HG03103 (cell line): ENCODE results near the gene CRB2.

Experiments used
- ATAC-seq: cut with Tn5 transposase; IDR thresholded peaks from one replicate; pipeline ENCODE4 v1.9.1; 2021; ENCODE audit warnings: low read depth; ENCODE audit not compliant: unreplicated experiment

The CRB2 gene

DNA sequence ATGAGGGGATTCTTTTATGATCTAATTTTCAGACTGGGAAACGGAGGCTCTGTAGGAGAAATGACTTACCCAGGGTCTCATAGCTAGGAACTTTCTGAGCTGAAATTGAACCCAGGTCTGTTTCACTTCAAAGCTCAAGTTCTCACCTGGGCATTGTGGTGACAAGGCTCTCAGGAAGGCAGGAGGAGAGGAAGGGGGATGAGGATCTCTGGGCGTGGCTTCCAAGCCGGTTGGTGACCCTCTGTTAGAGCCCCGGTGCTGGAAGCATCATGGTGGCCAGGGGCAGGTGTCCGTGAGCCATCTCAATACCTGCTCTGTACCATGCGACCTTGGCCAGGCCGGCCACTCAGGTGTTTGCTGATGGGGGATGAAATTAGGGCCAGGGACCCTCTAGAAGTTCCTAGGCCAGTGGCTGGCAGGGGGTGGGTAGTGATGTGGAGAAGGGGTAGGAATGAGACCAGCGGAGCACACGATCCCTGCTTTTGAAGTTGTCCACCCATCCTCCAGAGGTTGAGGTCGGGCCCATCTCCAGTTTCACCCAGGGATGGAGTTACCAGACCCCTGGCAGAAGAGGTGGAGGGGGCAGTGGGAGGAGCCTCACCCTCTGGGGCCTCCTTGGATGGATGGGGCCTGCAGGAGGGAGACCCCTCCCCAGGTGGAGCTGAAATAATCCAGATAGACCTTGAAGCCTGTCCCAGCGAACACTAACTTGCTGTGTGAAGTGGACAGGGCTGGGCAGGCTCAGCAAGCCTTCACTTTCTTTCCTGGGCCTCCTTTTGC is 5.9 kb downstream of the CRB2 start:
- no peak for ATAC-seq

- ATAC-seq: no peak
These were observed 6.9 kb downstream of the CRB2 start for GRCh38 chr9:123362856-123363255.

DNA sequence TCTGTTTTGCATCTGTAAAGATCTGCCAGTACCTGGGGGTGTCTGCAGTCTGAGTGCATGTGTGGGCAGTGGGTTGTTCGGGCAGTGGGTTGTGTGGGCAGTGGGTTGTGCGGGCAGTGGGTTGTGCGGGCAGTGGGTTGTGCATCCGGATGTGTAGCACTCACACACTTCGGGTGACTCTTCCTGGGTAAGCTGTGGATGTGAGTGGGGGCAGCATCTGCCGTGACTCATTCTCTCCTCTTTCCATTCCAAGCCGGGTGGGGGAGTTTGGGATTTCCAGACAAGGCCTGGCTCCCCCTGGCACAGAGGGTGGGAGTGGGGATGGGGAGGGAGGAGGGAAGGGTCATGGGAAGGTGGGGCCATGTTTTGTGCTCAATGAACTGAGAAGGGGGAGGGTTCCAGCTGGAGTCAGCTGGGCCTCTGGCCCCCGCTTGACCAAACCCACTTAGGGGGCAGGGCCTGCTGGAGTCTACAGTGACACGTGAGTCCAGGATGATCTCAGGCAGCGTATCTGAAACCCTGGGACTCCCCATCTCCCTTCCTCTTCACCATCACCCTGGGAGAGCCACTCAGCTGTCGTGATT is 8.3 kb downstream of the CRB2 start:
- ATAC-seq: no peak

GRCh38 chr9:123365287-123365880 is 9.4 kb downstream of the CRB2 start:
- no peak for ATAC-seq

DNA sequence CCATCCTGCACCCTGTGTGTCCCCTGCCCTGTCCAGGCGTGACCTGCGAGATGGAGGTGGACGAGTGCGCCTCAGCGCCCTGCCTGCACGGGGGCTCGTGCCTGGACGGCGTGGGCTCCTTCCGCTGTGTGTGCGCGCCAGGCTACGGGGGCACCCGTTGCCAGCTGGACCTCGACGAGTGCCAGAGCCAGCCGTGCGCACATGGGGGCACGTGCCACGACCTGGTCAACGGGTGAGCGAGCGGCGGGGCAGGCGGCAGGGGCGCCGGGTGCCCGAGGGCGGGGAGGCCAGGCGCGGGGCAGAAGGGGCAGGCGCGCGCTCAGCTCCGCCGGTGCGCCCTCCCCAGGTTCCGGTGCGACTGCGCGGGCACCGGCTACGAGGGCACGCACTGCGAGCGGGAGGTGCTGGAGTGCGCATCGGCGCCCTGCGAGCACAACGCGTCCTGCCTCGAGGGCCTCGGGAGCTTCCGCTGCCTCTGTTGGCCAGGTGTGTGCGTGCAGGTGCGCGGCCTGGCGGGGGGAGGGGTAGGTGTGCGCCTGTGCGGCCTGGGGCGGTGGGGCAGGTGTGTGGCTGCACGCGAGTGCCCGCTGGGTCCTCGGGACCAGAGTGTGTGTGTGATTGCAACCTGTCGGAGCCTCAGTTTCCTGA is 10.0 kb downstream of the CRB2 start:
- no peak for ATAC-seq

GRCh38 chr9:123368023-123368422 is 12.0 kb downstream of the CRB2 start:
- no peak for ATAC-seq

DNA sequence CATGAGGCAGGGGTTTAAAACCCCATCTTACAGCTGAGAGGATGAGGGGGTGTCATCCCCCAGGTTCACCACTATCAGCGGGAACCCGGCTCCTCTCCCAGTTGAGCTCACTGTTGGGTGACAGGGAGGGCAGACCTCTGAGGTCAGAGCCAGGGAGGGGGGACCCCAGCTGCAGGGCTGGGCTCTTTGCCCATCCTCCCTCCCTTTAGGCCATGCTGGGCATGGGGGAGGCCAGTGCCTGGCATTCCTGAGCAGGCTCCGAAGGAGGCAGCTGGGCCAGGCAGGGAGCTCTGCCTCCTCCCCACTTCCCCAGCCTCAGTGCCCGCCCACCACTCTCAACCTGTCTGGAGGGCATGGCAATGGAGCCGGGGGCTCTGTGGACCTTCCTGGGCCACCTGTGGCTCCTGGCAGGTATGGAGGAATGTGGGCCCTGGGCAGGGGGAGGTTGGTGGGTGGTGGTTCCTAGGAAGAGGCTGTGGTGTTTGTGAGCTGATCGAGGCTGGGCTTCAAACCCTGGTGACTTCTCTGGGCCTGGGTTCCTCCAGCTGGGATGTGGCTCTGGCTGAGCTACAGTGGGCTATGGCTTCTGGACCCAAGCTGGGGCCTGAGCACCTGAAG is 12.6 kb downstream of the CRB2 start:
- ATAC-seq: no peak

- ATAC-seq: no peak
These were observed 13.3 kb downstream of the CRB2 start for GRCh38 chr9:123369296-123369695.

DNA sequence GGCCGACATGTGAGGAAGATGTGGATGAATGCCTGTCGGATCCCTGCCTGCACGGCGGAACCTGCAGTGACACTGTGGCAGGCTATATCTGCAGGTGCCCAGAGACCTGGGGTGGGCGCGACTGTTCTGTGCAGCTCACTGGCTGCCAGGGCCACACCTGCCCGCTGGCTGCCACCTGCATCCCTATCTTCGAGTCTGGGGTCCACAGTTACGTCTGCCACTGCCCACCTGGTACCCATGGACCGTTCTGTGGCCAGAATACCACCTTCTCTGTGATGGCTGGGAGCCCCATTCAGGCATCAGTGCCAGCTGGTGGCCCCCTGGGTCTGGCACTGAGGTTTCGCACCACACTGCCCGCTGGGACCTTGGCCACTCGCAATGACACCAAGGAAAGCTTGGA is 14.1 kb downstream of the CRB2 start:
- no peak for ATAC-seq

DNA sequence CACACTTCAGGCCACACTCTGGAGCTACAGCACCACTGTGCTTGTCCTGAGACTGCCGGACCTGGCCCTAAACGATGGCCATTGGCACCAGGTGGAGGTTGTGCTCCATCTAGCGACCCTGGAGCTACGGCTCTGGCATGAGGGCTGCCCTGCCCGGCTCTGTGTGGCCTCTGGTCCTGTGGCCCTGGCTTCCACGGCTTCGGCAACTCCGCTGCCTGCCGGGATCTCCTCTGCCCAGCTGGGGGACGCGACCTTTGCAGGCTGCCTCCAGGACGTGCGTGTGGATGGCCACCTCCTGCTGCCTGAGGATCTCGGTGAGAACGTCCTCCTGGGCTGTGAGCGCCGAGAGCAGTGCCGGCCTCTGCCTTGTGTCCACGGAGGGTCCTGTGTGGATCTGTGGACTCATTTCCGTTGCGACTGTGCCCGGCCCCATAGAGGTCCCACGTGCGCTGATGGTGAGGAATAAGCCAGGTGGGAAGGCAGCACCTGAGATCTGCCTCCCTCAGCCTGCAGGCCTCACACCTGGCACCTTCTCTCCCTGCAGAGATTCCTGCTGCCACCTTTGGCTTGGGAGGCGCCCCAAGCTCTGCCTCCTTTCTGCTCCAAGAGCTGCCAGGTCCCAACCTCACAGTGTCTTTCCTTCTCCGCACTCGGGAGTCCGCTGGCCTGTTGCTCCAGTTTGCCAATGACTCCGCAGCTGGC is 14.7 kb downstream of the CRB2 start:
- no peak for ATAC-seq

DNA sequence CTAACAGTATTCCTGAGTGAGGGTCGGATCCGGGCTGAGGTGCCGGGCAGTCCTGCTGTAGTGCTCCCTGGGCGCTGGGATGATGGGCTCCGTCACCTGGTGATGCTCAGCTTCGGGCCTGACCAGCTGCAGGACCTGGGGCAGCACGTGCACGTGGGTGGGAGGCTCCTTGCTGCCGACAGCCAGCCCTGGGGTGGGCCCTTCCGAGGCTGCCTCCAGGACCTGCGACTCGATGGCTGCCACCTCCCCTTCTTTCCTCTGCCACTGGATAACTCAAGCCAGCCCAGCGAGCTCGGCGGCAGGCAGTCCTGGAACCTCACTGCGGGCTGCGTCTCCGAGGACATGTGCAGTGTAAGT is 15.2 kb downstream of the CRB2 start:
- no peak for ATAC-seq

DNA sequence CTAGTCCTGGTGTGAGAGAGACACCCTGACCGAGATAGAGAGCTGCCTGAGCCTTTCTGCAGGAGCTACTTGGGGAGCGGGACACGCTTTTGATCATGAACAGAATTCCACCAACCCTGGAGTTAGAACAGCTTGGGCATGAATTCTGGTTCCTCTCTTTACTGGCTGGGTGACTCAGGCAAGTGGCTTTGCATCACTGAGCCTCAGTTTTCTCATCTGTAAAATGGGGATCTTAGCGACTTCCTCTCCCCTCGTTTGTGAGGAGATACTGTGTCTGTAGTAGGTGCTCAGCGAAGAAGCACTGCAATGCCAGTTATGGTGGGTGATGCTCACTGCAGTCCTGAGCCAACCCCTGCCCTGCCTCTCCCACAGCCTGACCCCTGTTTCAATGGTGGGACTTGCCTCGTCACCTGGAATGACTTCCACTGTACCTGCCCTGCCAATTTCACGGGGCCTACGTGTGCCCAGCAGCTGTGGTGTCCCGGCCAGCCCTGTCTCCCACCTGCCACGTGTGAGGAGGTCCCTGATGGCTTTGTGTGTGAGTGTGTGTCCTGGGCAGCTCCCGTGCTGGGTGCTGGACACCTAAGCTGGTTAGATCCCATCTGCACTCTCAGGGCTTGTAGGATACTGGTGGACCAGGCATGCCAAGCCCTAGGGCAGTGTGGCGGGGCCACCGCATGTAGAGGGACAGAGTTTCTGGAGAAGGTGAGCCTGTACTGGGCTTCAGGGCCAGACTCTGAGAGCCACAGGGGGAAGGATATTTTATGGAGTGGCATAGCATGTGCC is 16.0 kb downstream of the CRB2 start:
- no peak for ATAC-seq

DNA sequence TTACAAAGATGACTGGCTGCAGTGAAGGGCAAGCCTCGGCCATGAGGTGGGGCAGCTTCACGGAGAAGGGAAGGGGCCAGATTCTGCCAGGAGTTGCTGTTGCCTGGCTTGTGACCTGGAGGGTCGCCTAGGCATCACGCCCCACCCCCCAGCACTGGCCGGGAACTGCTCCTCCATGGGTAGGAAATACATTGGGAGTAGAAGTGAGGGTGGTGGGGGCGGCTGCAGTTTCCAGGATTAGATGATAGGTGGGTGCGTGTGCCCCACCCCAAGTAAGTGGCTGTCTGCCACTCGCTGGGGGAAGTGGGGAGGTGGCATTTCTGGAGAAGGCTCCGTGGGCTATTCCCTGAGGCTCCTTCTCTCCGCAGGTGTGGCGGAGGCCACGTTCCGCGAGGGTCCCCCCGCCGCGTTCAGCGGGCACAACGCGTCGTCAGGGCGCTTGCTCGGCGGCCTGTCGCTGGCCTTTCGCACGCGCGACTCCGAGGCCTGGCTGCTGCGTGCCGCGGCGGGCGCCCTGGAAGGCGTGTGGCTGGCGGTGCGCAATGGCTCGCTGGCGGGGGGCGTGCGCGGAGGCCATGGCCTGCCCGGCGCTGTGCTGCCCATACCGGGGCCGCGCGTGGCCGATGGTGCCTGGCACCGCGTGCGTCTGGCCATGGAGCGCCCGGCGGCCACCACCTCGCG is 16.9 kb downstream of the CRB2 start:
- ATAC-seq: no peak

GRCh38 chr9:123373447-123373923 is 17.5 kb downstream of the CRB2 start:
- ATAC-seq: no peak

GRCh38 chr9:123373946-123374345 is 17.9 kb downstream of the CRB2 start:
- no peak for ATAC-seq

DNA sequence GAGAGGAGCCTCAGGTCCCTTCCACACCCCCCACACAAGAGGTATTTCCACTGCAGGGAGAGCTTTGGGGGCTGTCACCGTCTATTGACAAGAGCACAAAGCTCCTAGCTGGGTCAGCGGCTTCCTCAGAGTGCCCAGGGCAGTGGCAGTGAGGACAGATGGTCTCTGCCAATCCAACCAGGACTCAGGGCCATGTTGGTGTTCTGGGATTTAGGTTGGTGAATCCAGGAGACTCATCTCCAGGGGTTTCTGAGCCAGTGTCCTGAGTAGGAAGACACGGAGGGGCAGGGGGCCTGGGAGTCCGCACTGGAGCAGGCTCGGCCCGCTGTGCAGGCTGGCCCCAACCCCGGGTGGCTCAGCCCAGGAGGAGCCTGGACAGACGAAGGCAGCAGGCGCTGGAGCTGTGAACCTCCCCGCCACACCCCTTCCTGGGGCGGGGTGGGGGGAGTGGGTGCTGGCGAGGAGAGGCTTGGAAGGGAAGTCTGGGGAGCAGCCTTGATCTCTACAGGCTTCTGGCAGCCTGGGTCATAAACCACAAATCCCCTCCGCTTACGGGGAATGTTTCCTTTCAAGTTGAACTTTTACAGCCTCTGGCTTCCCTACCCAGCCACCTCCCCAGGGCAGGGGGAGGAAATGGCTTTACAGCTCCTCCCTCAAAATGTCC is 19.6 kb downstream of the CRB2 start:
- no peak for ATAC-seq

DNA sequence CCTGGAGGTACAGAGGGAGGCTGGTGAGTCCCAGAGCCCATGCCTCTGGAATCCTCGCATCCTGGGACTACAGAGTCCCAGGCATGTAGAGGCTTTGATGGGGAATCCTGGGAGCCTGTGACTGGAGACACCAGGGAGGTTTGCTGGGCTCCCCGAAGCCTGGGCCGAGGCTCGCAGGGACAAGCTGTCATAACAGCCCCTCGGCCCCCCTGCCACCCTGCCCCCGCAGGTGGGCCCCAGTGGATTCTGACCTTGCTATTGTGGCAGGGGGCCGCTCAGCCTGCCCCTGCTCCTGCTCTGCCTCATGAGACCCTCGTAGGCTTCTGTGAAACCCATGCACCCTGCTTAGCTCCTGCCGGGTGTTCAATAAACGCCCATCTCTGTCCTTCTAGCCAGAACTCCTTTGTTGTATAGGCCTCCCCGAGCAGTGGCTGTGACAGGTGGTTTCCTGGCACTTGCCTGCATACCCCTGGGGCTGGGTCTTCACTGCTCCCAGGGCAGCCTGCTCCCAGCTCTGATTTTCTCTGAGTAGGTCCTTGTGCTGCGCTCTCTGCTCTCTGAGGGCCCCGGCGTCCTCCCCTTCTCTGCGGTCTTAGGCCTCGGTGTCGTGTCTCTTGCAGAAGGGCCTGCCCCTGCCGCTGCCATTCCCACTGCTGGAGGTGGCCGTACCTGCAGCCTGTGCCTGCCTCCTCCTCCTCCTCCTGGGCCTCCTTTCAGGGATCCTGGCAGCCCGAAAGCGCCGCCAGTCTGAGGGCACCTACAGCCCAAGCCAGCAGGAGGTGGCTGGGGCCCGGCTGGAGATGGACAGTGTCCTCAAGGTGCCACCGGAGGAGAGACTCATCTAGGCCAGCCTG is 20.4 kb downstream of the CRB2 start:
- no peak for ATAC-seq
